Ascending aorta (tissue), 2 donors: ENCODE data around the gene B4GALNT3. TPM values are rescaled to one million over a fixed set of nuclear protein-coding genes. Genes with fewer than 3 reads are reported as not detected.
A peak's percentile ranks its signal among the peaks of the same experiment; 100 is the strongest.

Source experiments
- DNase-seq, 2 donors: peaks; one replicate each; pipeline ENCODE4 v3.0.0-alpha.2; 2019; ENCODE audit warnings: low spot score in 2 of 2
- H3K27ac ChIP-seq, 2 donors: fragments of 200-600 bp; sonication (generic); one replicate each; pipeline ENCODE4 v1.5.1; 2016 to 2017; ENCODE audit warnings: mild to moderate bottlenecking in 1 of 2
- H3K27me3 ChIP-seq: fragments of 200-600 bp; sonication (generic); one replicate; pipeline ENCODE4 v1.5.1; 2017
- H3K36me3 ChIP-seq, 2 donors: fragments of 200-600 bp; sonication (generic); one replicate each; pipeline ENCODE4 v1.5.1; 2016
- H3K4me1 ChIP-seq, 2 donors: fragments of 200-600 bp; sonication (generic); one replicate each; pipeline ENCODE4 v1.5.1; 2016 to 2017; ENCODE audit warnings: mild to moderate bottlenecking in 1 of 2
- H3K4me3 ChIP-seq, 2 donors: fragments of 200-600 bp; sonication (generic); one replicate each; pipeline ENCODE4 v1.5.1; 2016 to 2017; ENCODE audit warnings: mild to moderate bottlenecking in 1 of 2
- H3K9me3 ChIP-seq, 2 donors: fragments of 200-600 bp; sonication (generic); one replicate each; pipeline ENCODE4 v1.5.1; 2016
- intact Hi-C: fragments of 100-400 bp; cut with DNase I; formaldehyde crosslinking; loops from one replicate; pipeline ENCODE4 v1.15.1; 2023
- total RNA-seq: library from RNA; depleted of rRNA; stranded (reverse); fragments of >200 nt; gene quantifications from one replicate; pipeline ENCODE4 v1.1.0, GENCODE V29; 2016
- TF ChIP-seq, protein P1 (sequence below), 3 experiments: fragments of 200-600 bp in 2 of 3; fragments of 450-650 bp in 1 of 3; sonication (generic) in 2 of 3; IDR thresholded peaks; one replicate each; pipeline ENCODE4 v1.5.1; 2016 to 2019; ENCODE audit warnings: antibody characterized with exemption in 3 of 3, mild to moderate bottlenecking in 1 of 3, moderate library complexity in 1 of 3

The B4GALNT3 gene
- total RNA-seq, 1 donor from 2014 or later, result 10.4 TPM

DNA sequence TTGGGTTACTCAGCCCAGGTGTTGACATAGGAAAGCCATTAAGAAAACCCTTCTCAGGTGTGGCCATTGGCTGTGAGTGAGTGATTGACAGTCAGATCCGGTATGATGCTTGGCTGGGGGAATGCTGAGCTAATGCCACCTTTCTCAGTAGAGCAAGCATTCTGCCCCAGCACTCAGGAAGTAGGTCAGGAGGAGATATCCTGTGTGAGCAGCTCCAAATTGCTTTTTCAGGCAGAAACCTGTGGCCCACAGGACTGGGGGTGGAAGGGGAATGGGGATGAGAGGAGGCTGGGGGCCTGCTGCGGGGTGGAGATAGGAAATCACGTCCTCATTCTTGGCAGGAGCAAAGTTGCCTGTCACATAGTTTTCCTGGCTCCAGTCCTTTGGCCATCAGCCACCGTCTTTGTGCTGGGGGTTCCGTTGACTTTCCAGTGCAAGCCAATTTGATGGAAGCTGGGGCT, 147.8 kb downstream of the B4GALNT3 start:
- Histone ChIP-seq H3K36me3 (no peaks in the 10 kb centered on the region), H3K9me3 (no peaks in the 10 kb centered on the region), H3K27me3 (no peaks in the 10 kb centered on the region), H3K27ac (peak overlapping the region; percentile 52 to 77), H3K4me3 (no peak overlapping the region), H3K4me1 (peaks cover 6 to 26% of the 10 kb centered on the region in 2 donors)
- TF ChIP-seq, protein P1, sequence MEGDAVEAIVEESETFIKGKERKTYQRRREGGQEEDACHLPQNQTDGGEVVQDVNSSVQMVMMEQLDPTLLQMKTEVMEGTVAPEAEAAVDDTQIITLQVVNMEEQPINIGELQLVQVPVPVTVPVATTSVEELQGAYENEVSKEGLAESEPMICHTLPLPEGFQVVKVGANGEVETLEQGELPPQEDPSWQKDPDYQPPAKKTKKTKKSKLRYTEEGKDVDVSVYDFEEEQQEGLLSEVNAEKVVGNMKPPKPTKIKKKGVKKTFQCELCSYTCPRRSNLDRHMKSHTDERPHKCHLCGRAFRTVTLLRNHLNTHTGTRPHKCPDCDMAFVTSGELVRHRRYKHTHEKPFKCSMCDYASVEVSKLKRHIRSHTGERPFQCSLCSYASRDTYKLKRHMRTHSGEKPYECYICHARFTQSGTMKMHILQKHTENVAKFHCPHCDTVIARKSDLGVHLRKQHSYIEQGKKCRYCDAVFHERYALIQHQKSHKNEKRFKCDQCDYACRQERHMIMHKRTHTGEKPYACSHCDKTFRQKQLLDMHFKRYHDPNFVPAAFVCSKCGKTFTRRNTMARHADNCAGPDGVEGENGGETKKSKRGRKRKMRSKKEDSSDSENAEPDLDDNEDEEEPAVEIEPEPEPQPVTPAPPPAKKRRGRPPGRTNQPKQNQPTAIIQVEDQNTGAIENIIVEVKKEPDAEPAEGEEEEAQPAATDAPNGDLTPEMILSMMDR (IDR thresholded peaks at IDR 0.05), result no peak
- intact Hi-C loops, result no loop called here
- DNase-seq, result peak in 1 of 2 donors; percentile 65

DNA sequence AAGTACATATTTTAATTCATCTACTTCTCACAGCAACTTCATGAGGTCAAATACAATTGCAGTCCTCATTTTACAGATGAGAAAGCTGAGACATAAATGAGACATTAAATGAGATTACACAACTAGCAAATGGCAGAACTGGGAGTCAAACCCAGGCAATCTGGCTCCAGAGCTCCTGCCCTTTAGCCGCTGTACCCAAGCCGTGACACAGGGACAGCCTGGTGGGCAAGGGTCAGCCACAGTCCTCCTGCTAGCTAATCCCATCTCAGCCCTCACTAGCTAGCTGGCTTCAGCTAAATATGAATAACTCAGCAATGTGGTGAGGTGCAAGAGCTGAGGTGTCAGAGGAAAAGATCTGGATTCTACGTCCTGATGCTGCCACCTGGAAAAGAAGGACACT, 148.7 kb downstream of the B4GALNT3 start:
- TF ChIP-seq, protein P1 (IDR thresholded peaks at IDR 0.05), result no peak
- intact Hi-C loops, result no loop called here
- DNase-seq, result no peak
- Histone ChIP-seq H3K4me3 (no peak overlapping the region), H3K36me3 (no peaks in the 10 kb centered on the region), H3K9me3 (no peaks in the 10 kb centered on the region), H3K27ac (peak overlapping the region; percentile 21 to 77), H3K27me3 (no peaks in the 10 kb centered on the region), H3K4me1 (peaks cover 6 to 26% of the 10 kb centered on the region in 2 donors)

DNA sequence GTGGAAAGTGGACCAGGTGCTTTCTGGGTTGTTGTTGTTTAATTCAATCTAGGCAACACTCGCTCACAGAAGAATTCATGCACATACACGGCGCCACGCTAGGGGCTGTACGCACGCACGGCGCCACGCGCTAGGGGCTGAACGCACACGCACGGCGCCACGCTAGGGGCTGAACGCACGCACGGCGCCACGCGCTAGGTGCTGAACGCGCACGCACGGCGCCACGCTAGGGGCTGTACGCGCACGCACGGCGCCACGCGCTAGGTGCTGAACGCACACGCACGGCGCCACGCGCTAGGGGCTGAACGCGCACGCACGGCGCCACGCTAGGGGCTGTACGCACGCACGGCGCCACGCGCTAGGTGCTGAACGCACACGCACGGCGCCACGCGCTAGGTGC, 149.2 kb downstream of the B4GALNT3 start:
- H3K36me3 ChIP-seq, result no peaks in the 10 kb centered on the region
- DNase-seq, result no peak
- peaks cover 6 to 26% of the 10 kb centered on the region in 2 donors for H3K4me1 ChIP-seq
- no peaks in the 10 kb centered on the region for H3K27me3 ChIP-seq
- peak overlapping the region; percentile 21 to 77 for H3K27ac ChIP-seq
- no peaks in the 10 kb centered on the region for H3K9me3 ChIP-seq
- intact Hi-C loops, result no loop called here
- TF ChIP-seq, protein P1 (IDR thresholded peaks at IDR 0.05), result no peak
- no peak overlapping the region for H3K4me3 ChIP-seq

DNA sequence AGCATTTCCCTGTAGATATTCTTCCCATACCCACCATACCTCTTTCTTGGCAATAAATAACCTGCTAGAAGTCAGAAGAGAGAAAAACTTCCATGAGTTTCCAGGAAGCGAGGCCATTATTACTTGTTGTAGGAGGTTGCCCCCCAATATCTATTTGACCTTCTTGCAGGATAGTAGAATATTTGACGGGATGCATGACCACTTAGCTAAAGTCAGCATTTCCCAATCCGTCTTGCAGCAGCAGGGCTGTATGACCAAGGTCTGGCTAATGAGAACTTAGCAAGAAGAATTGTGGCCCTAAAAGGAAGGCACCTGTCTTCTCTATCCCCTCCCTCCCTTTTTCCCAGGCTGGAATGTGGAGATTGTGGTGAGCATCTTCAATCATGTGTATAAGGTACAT, 152.0 kb downstream of the B4GALNT3 start:
- no peaks in the 10 kb centered on the region for H3K9me3 ChIP-seq
- no peaks in the 10 kb centered on the region for H3K36me3 ChIP-seq
- intact Hi-C loops, result loop anchor here (2.0 to 5.0 kb wide), 2 partner anchors 21 to 34 kb away; no protein-coding TSS in a partner anchor
- DNase-seq, result peak in 1 of 2 donors; percentile 13
- H3K4me3 ChIP-seq, result no peak overlapping the region
- no peak overlapping the region for H3K27ac ChIP-seq
- H3K4me1 ChIP-seq, result peaks cover 6 to 21% of the 10 kb centered on the region in 2 donors
- TF ChIP-seq, protein P1 (IDR thresholded peaks at IDR 0.05), result no peak
- no peaks in the 10 kb centered on the region for H3K27me3 ChIP-seq

DNA sequence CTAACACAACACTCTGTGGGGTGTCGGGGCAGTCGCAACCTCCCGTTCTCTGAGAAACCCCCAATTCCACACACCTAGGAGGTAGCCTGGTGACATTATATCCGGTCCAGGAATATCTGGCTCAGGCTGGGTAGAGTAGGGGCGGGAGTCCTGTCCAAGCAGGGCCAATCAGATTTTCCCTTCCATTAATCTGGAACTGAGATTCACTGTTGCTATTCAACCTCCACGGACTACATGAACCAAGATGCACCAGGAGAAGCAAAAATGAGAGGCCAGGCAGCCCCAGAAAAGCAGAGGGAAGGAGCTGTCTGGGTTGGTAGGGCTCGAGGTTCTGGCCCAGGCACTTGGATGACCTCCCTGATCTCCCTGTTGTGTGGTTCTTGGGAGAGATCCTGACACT, 152.6 kb downstream of the B4GALNT3 start:
- Histone ChIP-seq H3K4me3 (no peak overlapping the region), H3K4me1 (peaks cover 6 to 21% of the 10 kb centered on the region in 2 donors), H3K9me3 (no peaks in the 10 kb centered on the region), H3K36me3 (no peaks in the 10 kb centered on the region), H3K27ac (no peak overlapping the region), H3K27me3 (no peaks in the 10 kb centered on the region)
- TF ChIP-seq, protein P1 (IDR thresholded peaks at IDR 0.05), result no peak
- DNase-seq, result peak in 1 of 2 donors; percentile 35
- intact Hi-C loops, result loop anchor here (5.0 kb wide), 1 partner anchor 35 kb away; no protein-coding TSS in a partner anchor
